GM12891 (cell line): ENCODE results near the gene PI4K2A.

Source experiments
- PAX5 ChIP-seq: IDR thresholded peaks from 2 replicates; pipeline ENCODE4 v1.6.1; 2011; ENCODE audit warnings: low read length, moderate library complexity, mild to moderate bottlenecking; ENCODE audit not compliant: insufficient read depth, severe bottlenecking
- POLR2A ChIP-seq: IDR thresholded peaks from 2 replicates; pipeline ENCODE4 v1.6.1; 2011; ENCODE audit warnings: low read depth, low read length, control low read depth
- POLR2AphosphoS5 ChIP-seq: IDR thresholded peaks from 2 replicates; pipeline ENCODE4 v1.6.1; 2011; ENCODE audit warnings: low read depth, low read length, control low read depth
- TAF1 ChIP-seq: IDR thresholded peaks from 2 replicates; pipeline ENCODE4 v1.6.1; 2011; ENCODE audit warnings: low read depth, low read length, control low read depth

DNA sequence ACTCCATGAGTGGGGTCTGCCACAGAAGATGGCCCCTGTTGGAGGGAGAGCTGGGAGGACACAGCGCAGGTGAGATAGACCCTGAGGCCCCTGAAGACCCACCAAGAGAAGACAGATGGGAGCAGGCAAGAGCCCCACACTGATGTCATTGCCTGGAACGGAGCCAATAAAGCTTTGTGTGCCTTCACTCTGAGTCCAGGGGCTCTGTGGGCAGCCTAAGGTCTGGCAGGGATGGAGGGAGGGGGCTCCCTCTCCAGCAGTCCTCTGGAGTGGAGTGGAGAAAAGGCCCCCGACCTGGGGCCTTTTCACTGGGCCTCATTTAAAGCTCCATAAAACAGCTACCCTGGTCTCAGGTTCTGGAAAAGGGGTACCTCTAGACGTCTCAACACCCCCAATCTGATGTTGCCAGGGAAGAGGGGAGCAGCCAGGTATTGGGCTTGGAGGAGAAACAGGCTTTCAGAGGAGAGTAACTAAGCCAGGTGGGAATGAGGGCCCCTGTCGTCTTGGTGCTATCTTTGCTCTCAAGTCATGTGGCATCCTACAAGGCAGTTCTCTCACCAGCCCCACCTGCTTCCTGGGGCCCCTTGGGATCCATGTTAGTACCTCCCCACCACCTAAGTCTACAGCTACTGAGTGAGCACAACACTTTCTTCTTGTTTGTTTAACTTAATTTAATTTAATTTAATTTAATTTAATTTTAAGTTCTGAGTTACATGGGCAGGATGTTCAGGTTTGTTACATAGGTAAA, 49.5 kb upstream of the PI4K2A start:
- TF ChIP-seq POLR2AphosphoS5: no peak
- no peak for TF ChIP-seq POLR2A
- no peak for TF ChIP-seq TAF1
- no peak for TF ChIP-seq PAX5
